ENCODE data around the gene TREH.

- TF ChIP-seq EZH2phosphoT487 (IDR thresholded peaks at IDR 0.05; ENCODE audit: insufficient read depth, low read depth) (no peak), EZH2 (IDR thresholded peaks at IDR 0.05; ENCODE audit: insufficient read depth, poor library complexity, severe bottlenecking) (no peak)
These were observed 43.8 kb downstream of the TREH start for GRCh38 chr11:118635642-118636041.

All from GM23248 (cell line).